Measurements from ENCODE around the gene RAB11FIP3.

RAB11FIP3 gene

GRCh38 chr16:515175-515938 lies 89.9 kb downstream of the RAB11FIP3 start:
- DNase-seq (ENCODE audit: low read depth in 1 of 2, low spot score in 1 of 2): no peak

DNA sequence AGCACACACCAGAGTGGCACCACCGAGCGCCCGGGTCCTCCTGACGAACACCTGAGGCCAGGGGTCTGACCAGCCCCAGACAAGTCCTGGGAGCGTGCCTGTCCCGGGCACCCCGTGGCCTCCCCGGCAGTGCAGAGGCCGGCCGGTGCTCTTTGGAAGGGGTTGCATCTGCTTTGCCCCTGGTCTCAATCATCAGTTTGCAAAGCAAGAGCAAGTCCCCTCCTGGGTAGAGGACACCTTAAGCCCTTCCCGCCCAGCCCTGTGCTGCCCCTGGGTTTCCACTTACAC lies 90.4 kb downstream of the RAB11FIP3 start:
- DNase-seq (ENCODE audit: low read depth in 1 of 2, low spot score in 1 of 2): no peak

DNA sequence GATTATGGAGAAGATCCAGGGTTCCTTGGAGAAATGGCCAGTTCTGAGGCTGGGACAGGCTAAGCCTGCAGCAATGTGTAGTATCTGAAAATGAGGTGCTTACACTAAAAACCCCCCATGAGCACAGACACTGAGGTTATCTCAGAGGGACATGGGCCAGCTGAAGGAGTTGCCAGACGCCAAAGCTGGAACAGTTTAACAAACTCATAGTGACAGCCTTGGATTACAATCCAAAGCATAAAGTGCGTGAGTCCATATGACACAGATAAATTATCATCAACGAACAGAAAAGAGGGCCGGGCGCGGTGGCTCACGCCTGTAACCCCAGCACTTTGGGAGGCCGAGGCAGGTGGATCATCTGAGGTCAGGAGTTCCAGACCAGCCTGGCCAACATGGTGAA lies 90.9 kb downstream of the RAB11FIP3 start:
- DNase-seq (ENCODE audit: low read depth in 1 of 2, low spot score in 1 of 2): no peak

DNA sequence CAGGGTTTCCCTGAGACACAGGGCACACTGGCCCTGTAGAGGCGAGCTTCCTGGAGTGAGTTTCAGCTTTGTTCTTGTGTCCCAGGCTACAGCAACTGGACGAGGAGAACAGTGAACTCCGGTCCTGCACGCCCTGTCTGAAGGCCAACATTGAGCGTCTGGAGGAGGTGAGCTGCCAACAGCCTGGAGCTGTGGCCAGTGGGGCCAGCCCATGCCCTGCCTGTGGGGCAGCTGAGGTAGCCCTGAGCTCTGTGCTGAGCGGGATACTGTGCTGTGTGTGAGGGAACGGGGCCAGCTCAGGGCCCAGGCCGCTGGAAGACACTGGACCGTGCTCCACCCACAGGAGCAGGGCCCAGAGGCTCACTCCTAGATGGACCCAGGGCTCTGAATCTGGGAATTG lies 93.4 kb downstream of the RAB11FIP3 start:
- DNase-seq (ENCODE audit: low read depth in 1 of 2, low spot score in 1 of 2): no peak

- DNase-seq (ENCODE audit: low read depth in 1 of 2, low spot score in 1 of 2): no peak
These were observed 94.0 kb downstream of the RAB11FIP3 start for GRCh38 chr16:519425-519824.

DNA sequence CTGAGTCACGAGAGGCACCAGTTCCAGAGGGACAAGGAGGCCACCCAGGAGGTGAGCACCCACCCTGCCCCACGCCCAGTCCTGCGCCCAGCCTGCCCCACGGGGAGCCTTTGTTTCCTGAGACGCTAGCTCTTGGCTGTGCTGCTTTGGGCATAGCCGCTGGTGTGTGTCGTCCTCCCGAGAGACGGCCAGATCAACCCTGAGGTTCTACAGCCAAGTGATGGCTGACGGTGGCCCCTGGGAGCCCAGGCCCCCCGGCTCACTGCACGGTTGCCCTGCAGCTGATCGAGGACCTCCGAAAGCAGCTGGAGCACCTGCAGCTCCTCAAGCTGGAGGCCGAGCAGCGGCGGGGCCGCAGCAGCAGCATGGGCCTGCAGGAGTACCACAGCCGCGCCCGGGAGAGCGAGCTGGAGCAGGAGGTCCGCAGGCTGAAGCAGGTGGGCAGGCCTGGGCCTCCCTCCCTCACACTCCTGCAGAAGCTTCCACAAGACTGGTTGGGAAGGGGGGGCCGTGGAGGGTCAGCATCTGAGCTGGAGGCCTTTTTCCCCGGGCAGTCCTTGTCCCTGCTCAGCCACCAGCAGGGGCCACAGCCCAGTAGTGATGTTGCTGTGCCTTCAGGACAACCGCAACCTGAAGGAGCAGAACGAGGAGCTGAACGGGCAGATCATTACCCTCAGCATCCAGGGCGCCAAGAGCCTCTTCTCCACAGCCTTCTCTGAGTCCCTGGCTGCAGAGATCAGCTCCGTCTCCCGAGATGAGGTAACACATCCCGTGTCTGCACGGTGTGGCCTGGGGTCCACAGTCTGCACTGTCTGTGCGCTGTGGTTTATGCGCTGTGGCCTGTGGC lies 94.6 kb downstream of the RAB11FIP3 start:
- DNase-seq (ENCODE audit: low read depth in 1 of 2, low spot score in 1 of 2): no peak

DNA sequence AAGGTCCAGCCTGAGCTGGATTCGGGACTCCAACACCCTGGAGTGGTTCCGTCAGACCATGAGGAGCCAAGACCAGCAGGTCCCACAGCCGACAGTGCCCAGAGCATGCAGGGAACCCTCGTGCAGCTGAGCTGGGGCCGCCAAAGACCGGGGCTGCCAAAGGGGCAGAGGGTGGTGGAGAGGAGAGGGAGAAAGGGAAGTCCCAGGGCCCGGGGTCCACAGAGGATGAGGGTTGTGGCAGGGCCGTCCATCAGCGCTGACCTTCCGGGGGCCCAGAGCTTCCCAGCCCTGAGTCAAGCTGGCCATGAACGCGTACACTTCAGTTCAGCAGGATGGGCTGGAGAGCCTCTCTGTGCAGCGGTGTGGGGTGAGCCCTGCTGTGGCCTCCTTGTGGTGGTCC lies 95.4 kb downstream of the RAB11FIP3 start:
- DNase-seq (ENCODE audit: low read depth in 1 of 2, low spot score in 1 of 2): no peak

DNA sequence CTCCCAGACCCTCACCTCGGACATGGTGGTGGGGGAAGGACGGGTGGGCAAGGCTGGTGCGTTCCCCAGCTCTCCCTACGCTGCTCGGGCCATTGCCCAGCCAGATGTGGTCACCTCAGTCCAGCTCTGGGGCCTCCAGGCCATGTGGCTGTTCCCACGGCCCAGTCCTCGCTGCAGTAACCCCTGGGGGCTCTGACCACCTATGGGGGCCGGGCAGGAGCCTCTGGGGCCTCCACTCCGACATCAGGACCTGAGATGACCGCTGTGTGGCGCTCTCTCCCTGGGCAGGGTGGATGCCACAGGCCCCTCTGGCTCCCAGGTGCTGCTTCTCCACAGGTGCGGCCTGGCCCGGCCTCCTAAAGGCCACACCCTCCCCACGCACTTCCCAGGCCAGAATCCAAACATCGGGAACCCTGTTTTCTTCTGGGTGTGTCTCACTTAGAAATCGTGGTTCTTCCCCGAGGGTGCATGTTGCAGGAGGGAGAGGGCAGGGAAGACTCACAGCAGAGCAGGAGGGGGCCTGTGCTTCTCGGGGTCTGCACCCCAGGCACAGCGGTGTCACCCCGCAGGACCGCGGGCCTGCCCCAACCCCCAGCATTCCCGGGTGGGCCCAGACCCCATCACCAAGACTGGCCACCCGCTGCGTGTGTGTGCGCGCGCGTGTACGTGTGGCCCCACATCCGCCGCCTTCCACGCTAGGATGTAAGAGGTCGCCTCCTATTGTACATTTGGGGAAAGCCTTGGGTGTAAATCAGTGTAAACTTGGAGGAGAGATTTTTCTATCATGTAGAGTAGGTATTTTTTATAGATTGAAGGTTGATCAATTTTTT lies 96.1 kb downstream of the RAB11FIP3 start:
- DNase-seq (ENCODE audit: low read depth in 1 of 2, low spot score in 1 of 2): no peak

GRCh38 chr16:522320-523096 lies 97.1 kb downstream of the RAB11FIP3 start:
- DNase-seq (ENCODE audit: low read depth in 1 of 2, low spot score in 1 of 2): no peak

- no peak for DNase-seq (ENCODE audit: low read depth in 1 of 2, low spot score in 1 of 2)
These were observed 97.8 kb downstream of the RAB11FIP3 start for GRCh38 chr16:523097-523741.

DNA sequence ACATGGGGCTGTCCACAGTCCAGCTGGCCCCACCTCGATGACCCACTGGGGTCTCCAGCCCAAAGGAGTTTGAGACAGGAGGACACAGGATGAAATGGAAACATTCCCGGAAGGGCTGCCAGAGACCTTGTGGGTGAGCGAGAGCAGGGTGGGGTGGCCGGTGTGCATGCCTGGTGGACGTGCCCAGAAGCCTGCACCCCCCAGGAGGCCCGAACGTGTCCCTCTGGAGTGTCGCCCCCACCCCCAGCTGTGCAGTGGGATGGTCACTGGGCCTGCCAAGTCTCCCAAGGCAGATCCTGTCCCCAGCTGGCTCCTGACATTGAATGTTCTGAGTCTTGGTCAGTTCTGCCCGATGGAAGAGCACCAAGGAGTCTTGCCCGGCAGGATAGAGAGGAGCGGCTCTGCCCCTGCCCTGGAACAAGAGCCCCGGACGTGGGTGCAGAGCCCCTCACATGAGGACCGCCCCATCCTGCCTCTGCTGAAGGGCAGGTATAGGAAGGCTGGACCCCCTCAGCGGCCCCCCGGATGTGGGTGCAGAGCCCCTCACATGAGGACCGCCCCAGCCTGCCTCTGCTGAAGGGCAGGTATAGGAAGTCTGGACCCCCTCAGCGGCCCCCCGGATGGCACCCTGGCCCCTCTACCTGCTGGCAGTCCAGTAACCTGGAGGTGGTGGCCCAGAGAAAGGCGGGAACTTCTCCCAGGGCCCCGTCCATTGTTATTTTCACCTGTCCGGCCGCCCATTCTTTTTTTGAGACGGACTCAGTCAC lies 99.0 kb downstream of the RAB11FIP3 start:
- no peak for DNase-seq (ENCODE audit: low read depth in 1 of 2, low spot score in 1 of 2)

GRCh38 chr16:525123-525519 lies 99.7 kb downstream of the RAB11FIP3 start:
- DNase-seq (ENCODE audit: low read depth in 1 of 2, low spot score in 1 of 2): no peak

DNA sequence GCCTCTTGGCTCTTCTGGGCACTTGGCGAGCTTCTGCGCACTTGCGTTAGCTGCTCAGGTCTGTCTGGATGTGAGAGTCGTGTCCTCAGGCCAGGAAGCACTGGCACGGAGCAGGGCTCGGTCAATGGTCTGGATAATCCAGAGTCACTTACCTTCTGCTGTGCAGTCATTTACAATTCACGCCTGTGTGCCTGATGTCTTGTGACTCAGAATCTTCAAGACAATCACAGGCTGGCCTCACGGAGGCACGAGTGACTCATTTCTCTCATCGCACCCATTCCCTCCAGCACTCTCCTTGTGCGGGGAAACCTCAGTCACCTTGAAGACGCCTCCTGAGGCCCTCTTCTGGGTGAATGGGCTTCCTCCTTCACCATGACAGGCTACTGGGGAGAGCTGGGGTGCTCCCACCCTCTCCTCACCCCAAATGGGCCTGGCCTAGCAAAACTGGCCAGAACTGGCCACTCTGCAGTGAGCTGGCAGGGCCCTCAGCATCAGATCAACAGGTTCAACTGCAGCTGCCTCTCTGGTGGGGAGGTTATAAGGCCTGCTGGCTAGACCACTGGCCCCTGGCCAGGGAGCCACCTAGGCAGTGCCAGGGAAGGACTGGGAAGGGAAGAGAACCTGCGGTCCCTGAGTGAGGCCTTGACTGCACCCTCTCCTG lies 100.2 kb downstream of the RAB11FIP3 start:
- DNase-seq (ENCODE audit: low read depth in 1 of 2, low spot score in 1 of 2): peak; percentile 52 to 82

- peak in 1 of 2 donors; percentile 36 for DNase-seq (ENCODE audit: low read depth in 1 of 2, low spot score in 1 of 2)
These were observed 100.9 kb downstream of the RAB11FIP3 start for GRCh38 chr16:526181-527014.

DNA sequence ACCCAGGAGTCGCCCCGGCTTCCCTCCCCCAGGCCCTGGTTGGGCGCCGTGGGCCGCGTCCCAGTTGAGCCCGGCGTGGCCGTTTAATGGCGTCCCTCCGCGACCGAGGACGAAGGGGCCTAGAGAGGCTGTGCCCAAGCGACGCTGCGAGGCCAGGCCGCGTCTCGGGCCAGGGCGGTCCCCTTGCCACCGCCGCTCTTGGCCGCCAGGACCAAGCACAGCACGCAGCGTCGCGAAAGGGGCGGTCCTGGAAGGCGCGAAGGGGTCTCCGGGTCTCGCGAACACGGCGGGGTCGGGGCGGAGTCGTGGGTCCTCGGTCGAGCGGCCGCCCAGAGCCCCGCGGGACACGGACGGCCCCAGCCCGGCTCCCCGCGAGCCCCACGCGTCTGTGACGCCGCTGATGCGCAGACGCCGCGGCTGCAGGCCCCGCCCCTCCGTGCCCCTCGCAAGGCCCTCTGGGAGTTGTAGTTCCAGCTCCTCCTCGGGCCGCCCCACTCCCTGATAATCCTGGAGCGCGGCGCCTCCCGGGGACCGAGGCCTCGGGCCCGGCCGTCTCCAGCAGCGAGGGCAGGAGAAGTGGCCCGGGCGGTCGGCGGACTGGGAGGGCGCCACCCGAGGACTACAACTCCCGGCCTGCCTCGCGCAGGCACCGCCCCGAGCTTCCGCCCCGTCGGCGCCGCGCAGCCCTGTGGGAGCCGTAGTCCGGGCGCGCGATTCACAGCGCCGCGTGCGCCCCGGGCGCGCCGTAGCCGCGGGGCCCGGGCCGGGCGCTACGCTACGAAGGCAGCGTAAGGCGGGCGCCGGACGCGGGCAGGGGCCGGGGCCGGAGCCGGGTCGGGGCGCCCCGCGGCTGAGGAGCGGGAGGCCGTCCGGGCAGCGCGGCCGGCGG lies 101.8 kb downstream of the RAB11FIP3 start, which contains the start of gene CAPN15:
Gene CAPN15, plus strand, starts transcription at position 698 of the 889 bp plus-strand sequence. CDS start 19,127 bp downstream, outside the sequence.
- DNase-seq (ENCODE audit: low read depth in 1 of 2, low spot score in 1 of 2): peak; percentile 80 to 81

DNA sequence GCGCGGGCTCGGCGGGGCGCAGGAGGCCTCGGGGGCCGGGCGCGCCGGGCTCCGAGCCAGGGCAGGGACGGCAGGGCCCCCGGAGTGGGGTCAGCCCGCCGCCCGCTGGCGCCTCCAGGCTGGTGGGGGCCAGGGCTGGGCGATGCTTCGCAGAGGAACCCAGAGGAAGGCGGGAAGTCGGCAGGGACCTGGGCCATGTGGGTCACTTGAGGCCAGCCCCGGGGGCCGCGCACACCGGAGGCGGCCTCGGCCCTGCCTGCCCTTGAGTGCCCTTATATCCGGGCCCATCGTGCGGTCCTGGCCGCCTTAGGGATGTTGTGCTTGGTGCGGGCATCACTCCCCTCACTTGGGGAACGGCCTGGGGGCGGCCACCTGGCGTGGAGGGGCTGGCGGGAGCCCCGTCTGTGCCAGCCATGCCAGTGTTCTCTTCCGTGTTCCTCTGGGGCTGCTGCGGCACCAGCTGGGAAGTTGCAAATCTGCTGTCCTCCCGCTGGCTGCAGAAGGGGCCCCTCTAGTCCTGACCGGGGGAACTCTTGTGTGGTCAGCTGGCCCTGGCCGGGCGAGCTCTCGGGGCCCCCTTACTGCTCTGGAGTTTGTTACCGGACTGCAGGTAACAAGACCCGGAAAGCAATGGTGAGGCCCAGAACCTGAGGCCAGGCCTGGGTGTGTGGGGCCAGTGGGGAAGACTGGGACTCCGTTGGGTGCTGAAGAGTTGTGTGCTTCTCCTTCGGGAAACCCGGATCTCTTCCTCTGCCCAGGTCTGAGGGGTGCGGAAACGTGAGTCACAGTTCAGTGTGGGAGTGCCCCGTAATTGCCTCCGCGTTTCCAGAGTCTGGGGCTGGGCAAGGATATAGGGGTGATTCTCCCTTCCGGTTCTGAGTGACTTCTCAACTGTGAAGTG lies 102.9 kb downstream of the RAB11FIP3 start:
- DNase-seq (ENCODE audit: low read depth in 1 of 2, low spot score in 1 of 2): peak; percentile 15 to 30
